ENCODE measurements around the gene CARM1. TPM values are rescaled to one million over a fixed set of nuclear protein-coding genes. Genes with fewer than 3 reads are reported as not detected.
"Not testable (repeated sequence)": the region's sequence is repeated elsewhere in the genome, so short reads cannot be mapped to it uniquely, and the experiment has no call there.

The CARM1 gene
- 74.3 TPM for polyA plus RNA-seq (2012; ENCODE audit: insufficient read depth, insufficient read length)

DNA sequence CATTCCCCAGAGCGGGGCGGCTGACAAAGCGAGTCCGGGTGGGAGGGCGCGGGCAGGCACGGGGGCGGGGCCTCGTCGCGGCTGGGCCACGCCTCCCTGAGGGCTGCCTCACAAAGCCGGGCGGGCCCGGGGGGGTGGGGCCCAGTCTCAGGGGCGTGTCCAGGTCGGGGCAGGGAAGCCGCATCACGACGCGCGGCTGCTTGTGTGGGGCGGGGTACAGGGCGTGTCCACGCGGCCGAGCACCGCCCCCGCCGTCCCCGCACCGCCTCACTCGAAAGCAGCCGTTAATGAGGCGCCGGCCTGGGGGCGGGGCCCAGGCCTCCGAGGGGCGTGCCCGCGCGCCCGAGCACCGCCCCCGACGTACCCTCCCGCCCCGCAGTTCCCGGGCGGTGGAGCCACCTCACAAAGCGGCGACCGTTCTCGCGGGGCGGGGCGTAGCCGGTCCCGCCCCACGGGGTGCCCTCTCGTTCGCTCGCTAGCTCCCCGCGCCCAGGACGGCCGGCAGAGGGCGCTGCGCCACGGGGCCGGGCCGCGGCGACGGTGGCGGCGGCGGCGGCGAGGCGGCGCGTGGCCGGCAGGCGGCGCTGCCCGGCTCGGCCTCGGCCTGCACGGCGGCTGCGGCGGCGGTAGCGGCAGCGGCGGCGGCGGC, at the start of gene CARM1:
Gene CARM1, plus strand, starts transcription at position 599 of the 649 bp plus-strand sequence. CDS start 150 bp downstream, outside the sequence.
- peak; percentile 91 for DNase-seq (ENCODE audit: low read depth, low spot score)
- peak within 1 kb of the TSS; percentile 85 for H3K4me3 ChIP-seq (ENCODE audit: low read length)

DNA sequence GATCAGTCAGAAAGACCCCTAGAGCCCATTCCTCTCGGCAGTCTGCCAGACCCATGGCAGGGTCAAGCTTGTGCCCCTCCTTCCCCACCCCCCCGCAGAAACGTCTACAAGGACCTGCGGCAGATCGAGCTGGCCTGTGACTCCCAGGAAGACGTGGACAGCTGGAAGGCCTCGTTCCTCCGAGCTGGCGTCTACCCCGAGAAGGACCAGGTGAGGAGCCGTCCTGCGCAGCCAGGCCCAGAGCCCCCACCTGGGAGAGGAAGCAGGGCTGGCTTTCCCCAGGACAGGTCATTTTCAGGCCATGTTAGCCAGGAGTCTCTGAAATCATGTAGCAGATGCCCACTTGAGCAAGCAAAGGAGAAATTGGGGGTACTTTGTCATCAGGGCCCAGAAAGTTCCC, 47.7 kb upstream of the CARM1 start:
- H3K4me3 ChIP-seq (ENCODE audit: low read length) = no peak overlapping the region

DNA sequence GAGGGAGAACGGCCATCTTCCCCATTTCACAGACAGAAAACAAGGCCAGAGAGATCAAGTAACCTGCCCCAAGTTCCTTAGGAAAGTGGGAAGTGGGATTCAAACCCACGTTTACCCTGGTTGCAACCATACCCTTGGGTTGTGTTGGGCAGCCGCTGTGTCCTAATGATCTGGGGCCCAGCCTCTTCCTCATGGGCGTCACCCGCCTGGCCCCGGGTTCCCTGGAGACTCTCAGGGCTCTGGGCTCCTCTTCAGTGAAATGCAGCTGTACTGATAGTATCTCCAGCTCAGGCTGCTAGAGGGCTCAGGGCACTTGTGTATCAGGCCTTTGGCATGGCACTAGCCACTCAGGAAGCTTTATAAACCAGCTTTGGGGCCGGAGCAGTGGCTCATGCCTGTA, 45.1 kb upstream of the CARM1 start:
- no peak for DNase-seq (ENCODE audit: low read depth, low spot score)
- no peak overlapping the region for H3K4me3 ChIP-seq (ENCODE audit: low read length)

More for the DNA sequence above, 47.7 kb upstream of the CARM1 start:
- no peak for DNase-seq (ENCODE audit: low read depth, low spot score)

DNA sequence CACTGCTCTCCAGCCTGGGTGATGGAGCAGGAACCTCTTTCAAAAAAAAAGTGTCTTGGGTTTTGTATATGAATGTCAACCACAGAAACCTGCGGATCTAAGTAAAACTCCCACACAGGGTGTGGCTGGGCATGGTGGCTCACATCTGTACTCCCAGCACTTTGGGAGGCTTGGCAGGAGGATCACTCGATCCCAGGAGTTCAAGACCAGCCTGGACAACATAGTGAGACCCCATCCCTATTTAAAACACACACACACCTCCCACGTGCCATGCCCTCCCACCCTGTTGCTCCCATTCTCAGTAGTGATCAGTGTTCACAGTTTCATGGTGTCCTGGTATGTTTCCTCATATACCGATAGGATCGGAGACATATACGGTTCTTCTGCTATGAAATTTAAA, 44.5 kb upstream of the CARM1 start:
- DNase-seq (ENCODE audit: low read depth, low spot score) = no peak
- no peak overlapping the region for H3K4me3 ChIP-seq (ENCODE audit: low read length)

DNA sequence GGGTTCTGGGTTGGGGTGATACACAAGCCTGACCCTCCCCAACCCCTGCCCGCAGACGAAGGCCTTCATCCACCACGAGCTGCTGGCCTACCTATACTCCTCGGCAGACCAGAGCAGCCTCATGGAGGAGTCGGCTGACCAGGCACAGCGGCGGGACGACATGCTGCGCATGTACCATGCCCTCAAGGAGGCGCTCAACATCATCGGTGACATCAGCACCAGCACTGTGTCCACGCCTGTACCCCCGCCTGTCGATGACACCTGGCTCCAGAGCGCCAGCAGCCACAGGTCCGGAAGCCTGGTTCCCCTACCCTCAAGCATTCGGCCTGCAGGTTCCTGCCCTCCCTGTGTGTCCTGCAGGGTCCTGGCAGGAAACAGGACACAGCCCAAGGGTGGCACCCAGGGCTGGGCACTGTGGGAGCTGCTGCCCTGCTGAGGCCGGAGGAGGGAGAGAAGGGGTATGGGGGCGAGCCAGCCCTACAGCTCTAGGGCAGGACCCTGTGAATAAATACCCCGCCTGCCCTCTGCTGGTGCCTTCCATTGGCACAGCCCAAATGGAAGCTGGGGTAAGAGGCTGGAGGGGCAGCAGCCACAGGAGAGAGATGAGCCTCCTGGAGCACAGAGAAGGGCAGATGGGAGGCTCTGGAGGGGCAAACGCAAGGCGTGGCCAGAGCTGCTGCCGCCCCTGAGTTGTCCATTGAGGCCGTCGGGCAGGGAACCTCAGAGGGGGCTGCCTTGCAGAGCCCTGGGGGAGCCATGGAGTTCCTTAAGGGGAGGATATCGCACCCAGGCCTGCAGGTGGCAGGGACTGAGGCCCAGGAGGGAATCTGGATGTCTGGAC, 42.2 kb upstream of the CARM1 start:
- no peak for DNase-seq (ENCODE audit: low read depth, low spot score)
- no peak overlapping the region for H3K4me3 ChIP-seq (ENCODE audit: low read length)

DNA sequence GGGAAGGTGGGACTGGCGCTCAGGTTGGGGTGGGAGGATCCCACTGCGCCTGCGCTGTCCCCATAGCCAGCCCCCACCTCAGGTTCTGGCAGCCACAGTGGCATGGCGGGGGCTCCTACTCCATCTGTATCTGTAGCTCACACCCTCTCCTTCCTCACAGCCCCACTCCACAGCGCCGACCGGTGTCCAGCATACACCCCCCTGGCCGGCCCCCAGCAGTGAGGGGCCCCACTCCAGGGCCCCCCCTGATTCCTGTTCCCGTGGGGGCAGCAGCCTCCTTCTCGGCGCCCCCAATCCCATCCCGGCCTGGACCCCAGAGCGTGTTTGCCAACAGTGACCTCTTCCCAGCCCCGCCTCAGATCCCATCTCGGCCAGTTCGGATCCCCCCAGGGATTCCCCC, 41.4 kb upstream of the CARM1 start:
- DNase-seq (ENCODE audit: low read depth, low spot score) = no peak
- H3K4me3 ChIP-seq (ENCODE audit: low read length) = no peak overlapping the region

DNA sequence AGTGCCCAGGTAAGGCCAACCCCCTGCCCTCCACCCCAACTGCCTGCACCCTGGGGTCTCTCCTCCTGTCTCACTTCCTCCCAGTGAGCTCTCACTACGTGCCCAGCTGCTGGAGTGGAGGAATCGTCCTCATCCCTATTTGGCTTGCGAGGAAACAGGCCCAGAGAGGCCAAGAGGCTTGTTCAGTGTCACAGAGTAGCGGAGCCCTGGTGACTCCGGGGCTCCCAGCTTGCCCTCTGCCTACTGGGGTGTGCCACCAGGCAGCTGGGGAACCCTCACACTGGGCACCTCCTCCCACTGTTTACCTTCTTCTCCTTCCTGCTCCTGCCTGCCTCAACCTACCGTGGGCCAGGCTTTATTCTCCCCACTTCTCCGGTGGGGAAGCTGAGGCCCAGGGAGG, 41.0 kb upstream of the CARM1 start:
- no peak for DNase-seq (ENCODE audit: low read depth, low spot score)
- H3K4me3 ChIP-seq (ENCODE audit: low read length) = no peak overlapping the region

DNA sequence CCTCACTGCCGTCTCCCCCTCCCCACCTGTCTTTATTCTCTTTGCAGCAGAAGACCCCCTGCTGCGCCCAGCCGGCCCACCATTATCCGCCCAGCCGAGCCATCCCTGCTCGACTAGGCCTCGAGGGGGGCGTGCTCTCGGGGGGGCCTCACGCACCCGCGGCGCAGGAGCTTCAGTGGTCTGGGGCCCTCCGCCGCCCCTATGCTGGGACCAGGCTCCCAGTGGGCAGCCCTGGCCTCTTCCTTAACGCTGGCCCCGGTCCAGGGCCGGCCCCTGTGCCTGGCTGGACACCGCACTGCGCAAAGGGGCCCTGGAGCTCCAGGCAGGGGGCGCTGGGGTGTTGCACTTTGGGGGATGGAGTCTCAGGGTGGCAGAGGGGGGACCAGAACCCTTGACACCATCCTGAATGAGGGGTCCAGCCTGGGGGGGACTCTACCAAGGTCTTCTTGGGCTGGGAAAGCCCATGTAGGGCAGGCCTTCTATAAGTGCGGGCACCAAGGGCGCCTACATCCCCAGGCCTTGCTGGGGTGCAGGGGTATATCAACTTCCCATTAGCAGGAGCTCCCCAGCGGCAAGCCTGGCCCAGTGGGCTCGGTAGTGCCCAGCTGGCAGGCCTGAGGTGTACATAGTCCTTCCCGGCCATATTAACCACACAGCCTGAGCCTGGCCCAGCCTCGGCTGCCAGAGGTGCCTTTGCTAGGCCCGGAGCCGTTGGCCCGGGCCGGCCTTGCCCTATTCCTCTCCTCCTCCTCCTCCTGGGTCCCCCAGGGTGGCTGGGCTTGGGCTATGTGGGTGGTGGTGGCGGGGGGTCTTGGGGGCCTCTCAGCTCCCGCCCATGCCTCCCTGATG, 40.2 kb upstream of the CARM1 start:
- H3K4me3 ChIP-seq (ENCODE audit: low read length) = no peak overlapping the region
- DNase-seq (ENCODE audit: low read depth, low spot score) = no peak

DNA sequence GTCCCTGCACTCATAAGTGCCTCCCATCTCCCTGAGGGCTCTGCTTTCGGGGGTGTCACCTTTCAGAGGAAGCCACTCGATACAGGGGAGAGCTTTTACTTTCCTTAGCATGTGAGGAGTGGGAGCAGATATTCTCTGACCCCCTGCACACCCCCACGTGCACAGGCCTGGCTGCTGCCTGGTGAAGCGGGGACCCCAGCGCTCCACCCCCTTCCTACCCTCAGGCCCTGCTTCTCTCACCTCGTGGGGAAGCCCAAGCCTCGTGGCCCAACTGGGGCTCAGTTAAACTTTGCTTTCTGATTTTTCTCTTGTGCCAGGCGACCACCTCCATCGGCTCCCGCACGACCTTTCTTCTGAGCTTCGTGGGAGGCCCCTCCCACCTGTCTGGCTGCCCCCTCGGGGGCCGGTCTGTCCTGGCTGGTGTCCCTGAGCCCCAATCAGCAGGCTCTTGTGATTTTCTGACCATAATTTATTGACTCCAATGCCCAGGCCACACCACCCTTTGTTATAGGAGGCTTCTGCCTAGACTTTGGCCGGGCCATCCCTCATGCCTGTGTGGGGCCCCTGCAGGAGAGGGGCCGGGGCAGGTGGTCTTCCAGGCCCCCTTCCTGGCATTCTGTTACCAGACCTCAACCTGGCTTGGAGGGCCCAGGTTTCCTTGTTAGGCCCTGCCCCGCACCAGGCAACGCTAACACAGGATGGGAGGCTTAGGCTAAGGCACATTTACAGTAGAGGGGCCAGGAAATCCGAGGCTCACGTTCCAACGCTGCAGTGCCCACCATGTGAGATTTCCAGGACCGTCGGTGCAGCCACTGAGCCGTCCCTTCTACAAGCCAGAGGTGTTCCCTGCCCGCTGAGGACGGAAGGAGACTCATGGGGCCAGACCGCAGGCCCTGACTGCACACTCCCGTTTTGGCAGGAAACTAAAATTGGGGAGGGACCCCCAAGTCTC, 39.1 kb upstream of the CARM1 start:
- DNase-seq (ENCODE audit: low read depth, low spot score) = no peak
- no peak overlapping the region for H3K4me3 ChIP-seq (ENCODE audit: low read length)

DNA sequence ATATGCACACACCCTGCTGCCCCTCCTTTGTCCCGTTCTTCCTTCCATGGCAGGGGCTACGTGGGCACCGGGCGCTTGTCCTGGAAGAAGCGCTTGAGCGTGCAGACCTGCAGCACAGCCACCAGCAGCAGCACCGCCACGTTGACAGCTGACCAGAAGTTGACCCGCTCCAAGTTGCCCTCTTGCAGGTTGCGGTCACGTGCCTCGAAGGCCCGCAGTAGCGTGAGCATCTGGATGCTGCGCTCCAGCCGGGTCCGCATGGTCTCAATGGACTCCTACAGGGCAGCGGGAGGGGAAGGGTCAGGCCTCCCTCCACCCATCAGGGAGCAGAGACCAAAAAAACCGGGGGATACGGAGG, 38.4 kb upstream of the CARM1 start:
- no peak for DNase-seq (ENCODE audit: low read depth, low spot score)
- H3K4me3 ChIP-seq (ENCODE audit: low read length) = no peak overlapping the region

DNA sequence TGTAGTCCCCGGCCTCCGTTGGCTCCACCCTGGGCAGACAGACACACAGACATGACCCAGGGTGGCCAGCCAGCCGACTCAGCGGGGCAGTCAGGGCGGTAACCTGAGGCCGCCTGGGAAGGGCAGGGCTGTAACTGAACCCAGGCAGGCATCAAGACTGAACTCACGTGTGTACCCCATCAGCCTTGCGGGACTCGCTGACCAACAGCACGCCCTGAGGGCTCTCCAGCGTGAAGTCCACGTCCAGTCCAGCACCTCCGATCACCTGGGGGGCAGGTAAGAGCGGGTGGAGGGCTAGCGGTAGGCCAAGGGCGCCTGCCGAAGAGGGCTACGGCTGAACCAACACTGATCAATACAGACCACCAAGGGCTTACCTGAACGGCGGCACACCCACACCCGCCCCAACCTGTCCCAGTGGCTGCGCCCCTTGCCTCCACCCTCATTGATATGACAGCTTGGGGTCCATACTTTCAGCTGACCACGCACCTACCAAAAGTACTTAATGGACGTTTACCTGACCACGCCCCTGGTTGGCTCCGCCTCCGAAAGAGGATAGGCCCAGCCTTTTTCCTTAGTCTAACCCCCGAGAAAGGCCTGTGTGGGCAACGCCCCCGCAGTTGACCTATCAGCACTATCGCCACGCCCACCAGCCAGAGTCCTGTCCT, 36.1 kb upstream of the CARM1 start:
- peak overlapping the region; percentile 45 for H3K4me3 ChIP-seq (ENCODE audit: low read length)
- no peak for DNase-seq (ENCODE audit: low read depth, low spot score)

DNA sequence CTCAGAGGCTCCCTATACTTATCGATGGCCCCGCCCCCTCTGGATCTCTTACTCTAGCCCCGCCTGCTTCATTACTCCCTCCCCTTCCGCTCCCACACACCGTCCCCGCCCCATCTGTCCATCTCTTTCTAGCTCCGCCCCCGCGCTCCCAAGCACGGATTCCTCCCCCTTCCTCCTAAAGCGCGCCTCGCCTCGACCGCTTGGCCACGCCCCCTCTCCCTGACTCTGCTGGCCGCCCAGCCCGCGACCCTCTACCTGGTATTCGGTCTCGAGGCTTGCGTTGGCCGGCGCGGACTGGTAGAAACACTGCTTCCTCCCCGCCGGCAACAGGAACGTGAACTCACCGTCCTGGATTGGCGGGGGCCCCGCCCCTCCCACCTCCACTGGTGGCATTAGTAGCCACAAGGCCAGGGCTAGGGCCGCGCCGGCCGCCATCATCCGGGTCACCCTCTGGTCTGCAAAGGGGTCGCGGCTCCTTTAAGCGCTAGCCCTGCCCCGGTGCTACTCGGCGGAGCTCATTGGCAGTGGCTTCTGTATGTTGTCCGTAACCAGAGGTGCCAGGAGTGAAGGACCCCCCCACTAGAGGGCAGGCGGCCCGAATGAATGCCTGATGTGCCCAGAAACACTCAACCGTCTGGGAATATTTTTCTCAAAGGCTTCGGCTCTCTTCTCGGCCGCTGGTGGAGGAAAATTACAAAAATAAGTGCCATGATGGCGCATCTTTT, 35.4 kb upstream of the CARM1 start, which contains the start of gene TMED1:
Gene TMED1, minus strand, starts transcription at position 459 of the 725 bp plus-strand sequence. Its CDS starts 21 bp downstream, at position 438.
- H3K4me3 ChIP-seq (ENCODE audit: low read length) = peak within 1 kb of the TSS; percentile 77
- peak; percentile 98 for DNase-seq (ENCODE audit: low read depth, low spot score)

DNA sequence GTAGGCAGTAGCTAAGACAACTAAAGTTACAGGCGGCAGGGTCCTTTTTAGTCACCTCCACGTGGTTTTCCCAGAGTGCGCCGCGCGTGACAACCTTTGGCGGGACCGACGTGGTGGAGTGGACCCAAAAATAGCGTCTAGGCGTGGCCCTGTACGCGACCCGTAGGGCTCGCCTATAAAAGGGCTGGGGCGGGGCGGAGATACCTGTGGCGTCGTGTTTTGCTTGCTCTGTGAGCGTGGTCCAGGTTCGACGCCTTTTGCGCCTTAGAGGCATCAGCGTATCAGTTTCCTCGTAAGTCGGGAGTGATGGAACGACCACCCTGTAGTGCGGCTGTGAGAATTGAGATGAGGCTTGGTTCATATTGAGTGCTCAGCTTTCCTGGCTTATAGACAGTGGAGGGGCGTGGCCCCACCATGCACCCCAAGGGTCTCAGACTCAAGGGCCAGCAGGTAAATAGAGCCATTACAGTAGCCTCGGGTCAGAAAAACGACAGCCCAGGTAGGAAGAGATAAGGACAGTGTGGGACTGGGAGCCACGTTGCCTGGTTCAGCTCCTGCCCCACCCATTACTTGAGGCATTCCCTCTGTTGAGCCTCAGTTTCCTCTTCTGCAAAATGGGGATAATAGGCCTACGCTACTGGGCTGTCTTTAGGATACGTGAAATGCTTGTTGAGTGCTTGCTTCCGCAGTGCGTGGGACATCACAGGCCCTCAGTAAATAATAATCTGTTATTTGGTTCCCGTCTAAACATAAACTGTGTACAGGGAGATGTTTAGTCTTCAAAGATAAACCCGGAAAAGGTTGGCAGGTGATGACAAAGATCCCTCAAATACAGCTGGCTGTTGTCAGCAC, 34.6 kb upstream of the CARM1 start:
- DNase-seq (ENCODE audit: low read depth, low spot score) = peak; percentile 89
- peak overlapping the region; percentile 77 for H3K4me3 ChIP-seq (ENCODE audit: low read length)

DNA sequence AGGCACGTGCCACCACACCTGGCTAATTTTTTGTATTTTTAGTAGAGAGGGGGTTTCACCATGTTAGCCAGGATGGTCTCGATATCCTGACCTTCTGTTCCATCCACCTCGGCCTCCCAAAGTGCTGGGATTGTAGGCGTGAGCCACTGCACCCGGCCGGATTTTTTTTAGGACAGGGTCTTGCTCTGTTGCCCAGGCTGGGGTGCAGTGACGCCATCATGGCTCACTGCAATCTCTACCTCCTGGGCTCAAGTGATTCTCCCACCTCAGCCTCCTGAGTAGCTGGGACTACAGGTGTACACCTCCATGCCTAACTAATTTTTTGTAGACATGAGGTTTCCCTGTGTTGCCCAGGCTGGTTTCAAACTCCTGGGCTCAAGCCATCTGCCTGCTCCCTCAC, 33.7 kb upstream of the CARM1 start:
- DNase-seq (ENCODE audit: low read depth, low spot score); H3K4me3 ChIP-seq (ENCODE audit: low read length): not testable (repeated sequence)

DNA sequence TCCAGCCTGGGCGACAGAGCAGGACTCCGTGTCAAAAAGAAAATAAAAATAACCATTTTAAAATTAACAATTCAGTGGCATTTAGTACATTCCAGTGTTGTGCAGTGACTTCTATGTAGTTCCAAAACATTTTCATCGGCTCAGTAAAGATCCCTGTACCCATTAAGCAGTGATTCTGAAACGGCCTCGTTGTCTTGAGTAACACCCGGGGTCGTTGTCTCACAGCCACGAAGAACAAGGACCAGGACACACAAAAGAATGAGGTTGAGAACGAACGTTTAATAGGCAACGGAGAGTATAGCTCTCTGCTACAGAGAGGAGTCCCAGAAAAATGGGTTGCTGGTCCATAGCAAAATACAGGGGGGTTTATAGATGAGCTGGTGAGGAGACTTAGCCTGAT, 33.0 kb upstream of the CARM1 start:
- no peak for DNase-seq (ENCODE audit: low read depth, low spot score)
- H3K4me3 ChIP-seq (ENCODE audit: low read length) = no peak overlapping the region
